NCI-H1048 (cell line): ENCODE results near the gene KRTAP10-3.
"Not testable (repeated sequence)": the region's sequence is repeated elsewhere in the genome, so short reads cannot be mapped to it uniquely, and the experiment has no call there.

ENCODE experiments used
- DNase-seq: peaks from one replicate; lab custom pipeline; 2025; lab: John Stamatoyannopoulos, UW

KRTAP10-3 gene

GRCh38 chr21:44590311-44590721, 31.7 kb upstream of the KRTAP10-3 start:
- no peak for DNase-seq

- no peak for DNase-seq
Measured at GRCh38 chr21:44589586-44590305, 31.2 kb upstream of the KRTAP10-3 start.

- no peak for DNase-seq
Measured at GRCh38 chr21:44589094-44589493, 30.5 kb upstream of the KRTAP10-3 start.

GRCh38 chr21:44585892-44586291, 27.3 kb upstream of the KRTAP10-3 start:
- no peak for DNase-seq

- DNase-seq, result no peak
Measured at GRCh38 chr21:44583800-44584147, 25.2 kb upstream of the KRTAP10-3 start.

- DNase-seq, result no peak
Measured at GRCh38 chr21:44583089-44583799, 24.6 kb upstream of the KRTAP10-3 start.

- DNase-seq, result no peak
Measured at GRCh38 chr21:44582055-44582454, 23.5 kb upstream of the KRTAP10-3 start.

- DNase-seq, result no peak
Measured at GRCh38 chr21:44581158-44581557, 22.6 kb upstream of the KRTAP10-3 start.

GRCh38 chr21:44580231-44580821, 21.7 kb upstream of the KRTAP10-3 start, which contains the start of gene KRTAP10-5:
Gene KRTAP10-5 (minus strand): TSS chr21:44580604. CDS start chr21:44580578, 26 bp downstream.
- DNase-seq, result not testable (repeated sequence)

- no peak for DNase-seq
Measured at GRCh38 chr21:44579833-44580144, 21.2 kb upstream of the KRTAP10-3 start.

GRCh38 chr21:44579056-44579832, 20.6 kb upstream of the KRTAP10-3 start:
- no peak for DNase-seq

GRCh38 chr21:44578371-44579055, 19.9 kb upstream of the KRTAP10-3 start:
- no peak for DNase-seq

- no peak for DNase-seq
Measured at GRCh38 chr21:44576025-44576420, 17.4 kb upstream of the KRTAP10-3 start.

- DNase-seq, result no peak
Measured at GRCh38 chr21:44575307-44576024, 16.9 kb upstream of the KRTAP10-3 start.

GRCh38 chr21:44574457-44575306, 16.1 kb upstream of the KRTAP10-3 start:
- DNase-seq, result no peak

- not testable (repeated sequence) for DNase-seq
Measured at GRCh38 chr21:44573630-44574456, 15.2 kb upstream of the KRTAP10-3 start, which contains the start of gene KRTAP10-4. Gene KRTAP10-4 (plus strand): TSS chr21:44573729. CDS start chr21:44573759, 30 bp downstream.

GRCh38 chr21:44572959-44573583, 14.5 kb upstream of the KRTAP10-3 start:
- DNase-seq, result no peak

GRCh38 chr21:44571844-44572782, 13.5 kb upstream of the KRTAP10-3 start:
- DNase-seq, result no peak
